Measurements from ENCODE around the gene PSME3.
A peak's percentile ranks its signal among the peaks of the same experiment; 100 is the strongest.

PSME3 gene, protein sequence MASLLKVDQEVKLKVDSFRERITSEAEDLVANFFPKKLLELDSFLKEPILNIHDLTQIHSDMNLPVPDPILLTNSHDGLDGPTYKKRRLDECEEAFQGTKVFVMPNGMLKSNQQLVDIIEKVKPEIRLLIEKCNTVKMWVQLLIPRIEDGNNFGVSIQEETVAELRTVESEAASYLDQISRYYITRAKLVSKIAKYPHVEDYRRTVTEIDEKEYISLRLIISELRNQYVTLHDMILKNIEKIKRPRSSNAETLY

DNA sequence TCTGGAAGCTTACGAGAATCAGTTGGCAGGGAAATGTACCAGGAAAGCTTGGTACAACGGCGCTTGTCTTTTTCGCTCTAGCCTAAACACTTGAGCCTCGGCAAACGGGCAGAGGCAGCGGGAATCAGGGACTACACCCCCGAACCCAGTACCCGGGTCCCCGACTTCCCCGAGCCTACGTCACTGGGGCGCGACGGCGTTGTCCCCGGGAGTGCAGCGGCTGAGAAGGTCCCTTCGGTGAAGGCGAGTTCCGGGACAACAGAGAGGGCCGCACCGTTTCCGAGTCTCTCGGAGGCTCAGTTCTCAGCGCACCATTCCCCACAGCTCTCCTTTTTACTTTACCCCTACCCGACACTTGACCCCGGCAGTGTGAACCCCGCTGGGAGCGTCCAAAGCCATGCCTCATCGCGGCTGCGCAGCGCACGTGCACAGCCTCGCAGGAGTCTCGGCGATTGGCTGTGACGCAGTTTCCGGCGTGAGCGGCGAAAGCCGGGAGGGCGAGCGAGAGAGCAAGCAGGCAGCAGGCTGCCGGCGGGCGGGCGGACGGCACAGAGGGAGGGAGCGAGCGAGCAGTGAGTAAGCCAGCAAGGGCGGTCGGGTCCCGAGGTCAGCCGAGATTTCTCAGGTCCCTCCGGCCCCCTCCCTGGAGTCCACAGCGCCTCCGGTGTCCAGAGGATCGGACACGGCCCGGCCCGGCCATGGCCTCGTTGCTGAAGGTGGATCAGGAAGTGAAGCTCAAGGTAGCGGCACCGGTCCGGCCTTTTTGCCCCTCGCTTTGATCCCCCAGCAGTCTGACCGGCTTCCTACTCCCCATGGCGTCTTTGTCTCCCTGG, at the start of gene PSME3:
TSS of gene PSME3 (plus strand) at position 464 of the 833 bp plus-strand sequence. CDS start at position 699, 235 bp downstream.
- DNase-seq (ENCODE audit: low spot score): peak; percentile 71
- FAIRE-seq: no peak

DNA sequence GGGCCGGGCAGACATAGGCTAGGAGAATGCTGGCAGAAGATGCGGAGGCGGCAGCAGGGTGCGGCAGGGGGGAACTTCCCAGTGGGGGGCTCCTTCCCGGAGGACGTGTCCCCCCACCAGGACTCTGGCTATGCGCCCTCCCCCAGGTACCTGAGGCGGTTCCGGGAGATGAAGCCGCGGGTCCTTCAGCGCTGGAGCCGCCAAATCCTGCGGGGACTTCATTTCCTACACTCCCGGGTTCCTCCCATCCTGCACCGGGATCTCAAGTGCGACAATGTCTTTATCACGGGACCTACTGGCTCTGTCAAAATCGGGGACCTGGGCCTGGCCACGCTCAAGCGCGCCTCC, 49.4 kb upstream of the PSME3 start:
- DNase-seq (ENCODE audit: low spot score): no peak
- FAIRE-seq: no peak

DNA sequence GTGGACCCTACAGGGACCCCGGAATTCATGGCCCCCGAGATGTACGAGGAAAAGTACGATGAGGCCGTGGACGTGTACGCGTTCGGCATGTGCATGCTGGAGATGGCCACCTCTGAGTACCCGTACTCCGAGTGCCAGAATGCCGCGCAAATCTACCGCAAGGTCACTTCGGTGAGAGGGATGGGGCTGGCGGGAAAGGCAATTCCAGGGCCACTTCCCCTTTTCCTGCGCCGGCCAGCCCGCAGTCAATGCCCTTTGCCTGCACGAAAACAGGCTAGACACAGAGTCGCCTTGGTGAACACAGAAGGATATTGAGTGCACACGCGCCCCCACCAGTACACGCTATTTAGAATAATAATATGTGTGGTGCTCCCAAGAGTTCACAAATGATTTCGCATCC, 48.8 kb upstream of the PSME3 start:
- FAIRE-seq (no peak), DNase-seq (ENCODE audit: low spot score) (no peak)

DNA sequence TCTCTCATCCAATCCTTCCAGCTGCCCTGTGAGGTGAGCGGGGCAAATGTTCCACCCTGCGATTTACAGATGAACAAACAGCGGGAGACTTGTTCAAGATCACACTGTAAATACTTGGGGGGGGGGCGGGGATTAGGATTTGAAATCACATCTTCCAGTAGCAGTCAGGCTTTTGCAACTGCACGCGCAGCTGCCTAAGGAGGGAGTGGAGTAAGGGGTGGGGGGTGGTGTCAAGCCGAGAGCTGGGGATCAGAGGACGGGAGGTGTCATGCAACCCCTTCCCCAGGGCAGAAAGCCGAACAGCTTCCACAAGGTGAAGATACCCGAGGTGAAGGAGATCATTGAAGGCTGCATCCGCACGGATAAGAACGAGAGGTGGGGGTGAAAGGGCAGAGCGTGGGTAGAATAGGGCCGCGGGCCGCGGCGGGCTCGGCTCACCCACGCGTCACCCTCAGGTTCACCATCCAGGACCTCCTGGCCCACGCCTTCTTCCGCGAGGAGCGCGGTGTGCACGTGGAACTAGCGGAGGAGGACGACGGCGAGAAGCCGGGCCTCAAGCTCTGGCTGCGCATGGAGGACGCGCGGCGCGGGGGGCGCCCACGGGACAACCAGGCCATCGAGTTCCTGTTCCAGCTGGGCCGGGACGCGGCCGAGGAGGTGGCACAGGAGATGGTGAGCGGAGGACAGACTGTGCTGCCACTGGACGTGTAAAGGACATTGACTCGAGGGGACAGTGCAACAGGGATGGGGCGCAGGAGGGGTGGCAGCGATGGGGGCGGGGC, 48.2 kb upstream of the PSME3 start:
- DNase-seq (ENCODE audit: low spot score): no peak
- FAIRE-seq: no peak

DNA sequence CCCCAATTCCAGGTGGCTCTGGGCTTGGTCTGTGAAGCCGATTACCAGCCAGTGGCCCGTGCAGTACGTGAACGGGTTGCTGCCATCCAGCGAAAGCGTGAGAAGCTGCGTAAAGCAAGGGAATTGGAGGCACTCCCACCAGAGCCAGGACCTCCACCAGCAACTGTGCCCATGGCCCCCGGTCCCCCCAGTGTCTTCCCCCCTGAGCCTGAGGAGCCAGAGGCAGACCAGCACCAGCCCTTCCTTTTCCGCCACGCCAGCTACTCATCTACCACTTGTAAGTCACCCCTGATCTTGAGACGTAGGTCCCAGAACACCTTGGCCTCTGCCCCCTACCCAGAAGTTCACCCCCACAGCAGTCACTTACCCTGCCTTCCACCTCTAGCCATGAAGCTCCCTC, 45.9 kb upstream of the PSME3 start:
- no peak for FAIRE-seq

DNA sequence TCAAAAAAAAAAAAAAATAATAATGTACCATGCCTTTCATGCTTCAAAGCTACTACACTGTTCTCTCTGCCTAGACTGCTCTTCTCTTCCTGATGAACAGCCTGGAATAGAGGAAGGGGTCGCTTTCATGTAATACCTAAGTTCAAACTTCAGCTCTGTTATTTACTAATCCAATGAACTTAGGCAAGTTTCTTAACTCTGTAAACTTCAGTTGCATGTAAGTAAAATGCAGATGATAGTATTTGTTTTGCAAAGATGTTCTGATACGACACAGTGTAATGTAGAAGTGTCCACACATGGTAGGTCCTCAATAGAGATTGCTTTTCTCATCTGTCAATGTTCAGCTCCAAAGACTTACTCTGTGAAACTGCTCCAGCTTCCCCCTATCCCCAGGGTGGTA, 41.2 kb upstream of the PSME3 start:
- FAIRE-seq: no peak
- DNase-seq (ENCODE audit: low spot score): no peak

More for the DNA sequence above, 45.9 kb upstream of the PSME3 start:
- DNase-seq (ENCODE audit: low spot score): no peak

DNA sequence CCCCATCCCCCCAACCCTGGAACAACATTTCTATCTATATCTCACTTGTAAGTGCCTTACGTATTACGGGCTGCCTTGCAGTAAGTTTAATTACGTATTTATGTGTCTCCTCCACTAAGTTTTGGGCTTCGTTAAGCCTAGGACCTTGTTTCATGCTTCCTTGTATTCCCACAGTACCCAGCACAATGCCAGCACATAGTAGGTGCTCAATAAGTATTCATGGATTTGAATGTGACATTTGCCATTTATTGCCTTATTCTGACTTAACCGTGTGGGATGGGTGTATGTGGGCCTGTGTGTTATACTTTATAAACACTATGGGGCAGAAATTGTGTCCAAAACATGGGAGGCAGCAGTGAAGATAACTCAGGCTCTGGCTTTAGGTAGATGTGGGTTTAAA, 40.7 kb upstream of the PSME3 start:
- FAIRE-seq (no peak), DNase-seq (ENCODE audit: low spot score) (no peak)

DNA sequence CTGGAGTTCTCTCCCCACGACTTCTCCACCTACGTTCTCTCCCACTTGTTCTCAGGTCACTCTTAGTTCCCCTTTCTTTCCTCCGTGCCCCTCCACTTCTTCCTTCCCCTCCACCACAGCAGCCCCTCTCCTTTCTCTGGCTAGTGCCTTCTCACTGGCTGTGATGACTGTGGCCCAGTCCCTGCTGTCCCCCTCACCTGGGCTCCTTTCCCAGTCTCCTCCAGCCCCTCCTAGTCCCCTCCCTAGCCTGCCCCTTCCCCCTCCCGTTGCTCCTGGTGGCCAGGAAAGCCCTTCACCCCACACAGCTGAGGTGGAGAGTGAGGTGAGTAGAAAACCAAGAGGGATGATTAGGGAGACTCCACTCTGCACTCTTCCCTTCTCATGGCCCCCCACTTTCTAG, 38.1 kb upstream of the PSME3 start:
- DNase-seq (ENCODE audit: low spot score): no peak
- FAIRE-seq: no peak

DNA sequence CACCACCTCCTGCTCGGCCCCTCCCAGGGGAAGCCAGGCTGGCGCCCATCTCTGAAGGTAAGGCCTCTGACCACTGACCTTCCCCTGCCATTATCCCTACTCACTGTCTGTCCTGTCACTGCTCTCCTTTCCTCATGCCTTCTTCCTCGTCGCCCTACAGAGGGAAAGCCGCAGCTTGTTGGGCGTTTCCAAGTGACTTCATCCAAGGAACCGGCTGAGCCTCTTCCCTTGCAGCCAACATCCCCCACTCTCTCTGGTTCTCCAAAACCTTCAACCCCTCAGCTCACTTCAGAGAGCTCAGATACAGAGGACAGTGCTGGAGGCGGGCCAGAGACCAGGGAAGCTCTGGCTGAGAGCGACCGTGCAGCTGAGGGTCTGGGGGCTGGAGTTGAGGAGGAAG, 37.7 kb upstream of the PSME3 start:
- no peak for DNase-seq (ENCODE audit: low spot score)
- FAIRE-seq: no peak

DNA sequence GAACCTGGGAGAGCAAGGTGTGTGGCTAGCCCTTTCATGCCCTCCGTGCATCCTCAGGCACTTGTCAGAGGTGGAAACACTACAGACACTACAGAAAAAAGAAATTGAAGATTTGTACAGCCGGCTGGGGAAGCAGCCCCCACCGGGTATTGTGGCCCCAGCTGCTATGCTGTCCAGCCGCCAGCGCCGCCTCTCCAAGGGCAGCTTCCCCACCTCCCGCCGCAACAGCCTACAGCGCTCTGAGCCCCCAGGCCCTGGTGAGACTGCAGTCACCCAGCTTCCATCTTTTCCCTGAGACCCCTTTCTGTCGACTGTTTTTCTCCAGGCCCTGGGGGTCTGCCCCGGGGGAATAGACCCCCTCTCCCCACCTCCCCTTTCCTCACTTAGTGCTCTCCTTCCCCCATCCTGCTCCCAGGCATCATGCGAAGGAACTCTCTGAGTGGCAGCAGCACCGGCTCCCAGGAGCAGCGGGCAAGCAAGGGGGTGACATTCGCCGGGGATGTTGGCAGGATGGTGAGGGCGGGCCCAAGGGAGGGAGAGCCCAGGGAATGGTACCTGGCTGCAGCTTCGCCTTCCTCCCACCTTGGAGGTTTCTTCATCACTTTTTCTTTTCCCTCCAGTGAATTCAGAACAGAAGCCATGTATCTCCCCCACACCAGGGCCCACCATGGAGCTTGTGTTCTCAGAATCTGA, 37.0 kb upstream of the PSME3 start:
- DNase-seq (ENCODE audit: low spot score) (no peak), FAIRE-seq (no peak)

DNA sequence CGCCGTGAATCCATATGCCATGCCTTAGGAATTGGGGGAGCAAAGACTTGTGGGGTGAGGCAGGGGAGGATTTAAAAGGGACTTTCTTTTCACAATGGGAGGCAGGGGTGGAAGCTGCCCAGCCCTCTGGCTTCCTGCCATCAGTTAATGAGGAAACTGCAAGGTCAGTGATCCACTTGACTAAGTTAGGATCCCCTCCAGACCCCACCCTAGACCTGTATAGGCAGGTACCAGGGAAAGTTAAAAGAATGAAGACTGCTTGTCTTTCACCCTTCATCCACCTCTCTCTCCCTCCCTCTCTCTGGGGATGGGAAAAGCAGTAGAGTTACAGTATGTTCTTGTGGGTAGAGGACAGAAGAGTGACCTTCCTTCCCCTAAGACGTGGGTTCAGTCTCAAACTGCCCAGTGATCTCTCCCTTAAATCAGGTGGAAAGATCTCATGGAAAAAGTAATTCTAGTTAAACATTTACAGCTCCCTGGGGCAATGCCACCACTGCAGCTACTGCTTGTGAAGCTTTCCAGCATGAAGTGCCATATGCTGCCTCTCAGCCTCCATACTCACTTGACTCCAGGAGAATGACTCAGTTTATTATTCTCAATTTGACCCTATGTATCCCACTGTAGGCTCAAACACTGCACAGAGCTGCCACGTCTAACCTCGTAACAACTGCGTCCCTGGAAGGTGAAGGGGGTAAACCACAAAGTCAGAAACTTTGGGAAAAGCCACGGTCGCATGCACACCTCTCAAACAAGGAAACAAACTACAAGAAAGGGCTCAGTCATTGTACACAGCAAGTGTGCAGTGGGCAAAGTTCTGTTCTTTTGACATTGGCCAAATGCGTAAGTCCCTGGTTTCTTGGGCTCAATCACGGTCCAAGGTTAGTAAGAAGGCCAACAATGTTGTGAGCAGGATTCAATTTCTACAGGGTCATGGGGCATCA, 35.9 kb upstream of the PSME3 start:
- DNase-seq (ENCODE audit: low spot score): peak; percentile 66
- peak; percentile 81 for FAIRE-seq

DNA sequence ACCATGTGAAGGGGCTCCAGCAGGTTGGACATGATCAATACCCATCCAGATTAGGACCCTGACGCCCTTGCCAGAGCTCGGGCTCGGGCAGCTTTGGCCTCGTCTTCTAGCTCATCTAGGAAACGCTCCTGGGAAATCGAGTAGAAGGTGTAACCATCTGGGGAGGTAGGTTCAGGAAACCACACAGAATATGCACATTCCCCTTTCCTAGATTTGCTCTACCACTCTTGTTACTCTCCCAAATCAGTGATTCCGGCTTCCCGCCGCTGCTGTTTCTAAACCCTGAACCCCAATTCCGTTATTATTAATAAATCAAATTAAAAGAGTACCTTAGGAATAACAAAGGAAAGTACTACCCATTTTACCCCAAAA, 35.2 kb upstream of the PSME3 start:
- FAIRE-seq: no peak
- DNase-seq (ENCODE audit: low spot score): no peak

DNA sequence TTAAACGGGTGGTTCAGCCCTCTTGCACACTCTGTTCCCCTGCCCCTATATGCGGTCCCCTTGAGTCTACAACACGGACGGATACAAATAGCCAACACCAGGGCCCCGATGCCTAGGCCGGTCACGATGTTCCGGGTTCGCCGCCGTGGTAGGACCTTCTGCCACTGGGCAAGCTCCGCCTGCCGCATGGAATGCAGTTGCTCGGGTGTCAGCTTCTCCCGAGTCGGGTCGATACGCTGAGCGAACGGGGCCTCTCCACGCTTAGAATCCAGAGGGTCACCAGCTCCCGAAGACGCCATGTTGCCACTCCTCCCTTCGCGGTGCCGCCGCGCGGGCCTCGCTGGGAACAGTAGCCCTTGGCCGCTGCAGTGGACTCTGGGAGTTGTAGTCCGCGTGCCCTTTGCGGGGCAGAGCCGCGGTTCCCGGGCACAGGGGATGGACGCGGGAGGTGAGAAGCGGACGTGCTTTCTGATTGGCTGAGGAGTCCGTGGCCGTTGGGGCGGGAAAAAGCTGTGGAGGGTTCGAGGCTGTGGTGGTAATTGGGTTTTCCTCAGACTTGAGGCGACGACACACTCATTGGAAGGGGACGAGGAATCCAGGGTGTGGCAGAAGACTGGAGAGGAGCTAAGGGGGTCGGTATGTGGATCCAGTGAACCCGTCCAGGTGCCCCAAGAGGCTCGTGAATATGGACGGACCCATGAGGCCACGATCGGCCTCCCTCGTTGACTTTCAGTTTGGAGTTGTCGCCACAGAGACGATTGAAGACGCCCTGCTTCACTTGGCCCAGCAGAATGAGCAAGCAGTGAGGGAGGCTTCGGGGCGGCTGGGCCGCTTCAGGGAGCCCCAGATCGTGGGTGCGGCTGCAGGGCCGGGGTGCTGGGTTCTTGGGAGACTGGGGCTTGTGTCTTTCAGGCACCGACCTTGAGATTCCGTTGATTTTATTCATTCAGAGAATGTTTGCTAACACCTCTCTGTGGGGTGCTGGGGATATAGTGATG, 34.5 kb upstream of the PSME3 start, which contains the start of the genes CNTD1 and COA3:
TSS of gene CNTD1 (plus strand) at position 479 of the 998 bp plus-strand sequence. CDS start at position 686, 207 bp downstream.
TSS of gene COA3 (minus strand) at position 322 of the 998 bp plus-strand sequence. CDS start at position 299, 23 bp downstream.
- FAIRE-seq: no peak
- peak; percentile 72 for DNase-seq (ENCODE audit: low spot score)

DNA sequence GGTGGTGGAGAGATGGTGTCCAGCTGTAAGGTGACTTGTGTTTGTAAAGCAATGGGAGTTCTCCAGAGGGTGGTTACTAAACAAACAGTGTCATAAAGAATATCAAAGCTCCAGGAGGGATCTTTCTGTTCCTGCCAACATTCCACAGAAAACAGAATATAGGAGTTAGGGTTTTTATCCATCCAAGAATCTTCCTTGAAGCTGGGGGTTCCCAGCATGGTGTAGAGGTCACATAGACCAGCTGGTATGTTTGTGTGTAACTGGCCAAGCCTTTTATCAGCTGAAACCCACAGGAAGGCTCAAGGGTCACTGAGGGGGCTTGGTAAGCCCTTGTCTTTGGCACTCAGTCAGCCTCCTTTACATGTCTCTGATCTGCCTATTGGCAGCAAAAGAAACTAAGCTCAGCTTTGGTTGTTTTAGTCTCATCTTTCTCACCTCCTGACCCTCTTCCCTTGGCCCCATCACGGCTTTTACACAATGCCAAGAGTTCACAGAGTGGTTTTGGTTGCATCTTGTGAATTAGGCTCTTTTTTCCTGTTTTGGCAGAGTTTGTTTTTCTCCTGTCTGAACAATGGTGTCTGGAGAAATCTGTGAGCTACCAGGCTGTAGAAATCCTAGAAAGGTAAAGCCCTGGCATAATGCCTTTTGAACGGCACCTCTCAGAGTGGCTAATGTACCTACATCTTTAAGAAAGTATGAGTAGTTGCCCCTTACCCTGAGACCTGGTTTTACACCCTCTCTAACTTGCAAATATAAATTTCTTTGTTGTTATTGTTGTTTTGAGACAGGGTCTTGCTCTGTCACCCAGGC, 29.9 kb upstream of the PSME3 start:
- DNase-seq (ENCODE audit: low spot score) (no peak), FAIRE-seq (no peak)

DNA sequence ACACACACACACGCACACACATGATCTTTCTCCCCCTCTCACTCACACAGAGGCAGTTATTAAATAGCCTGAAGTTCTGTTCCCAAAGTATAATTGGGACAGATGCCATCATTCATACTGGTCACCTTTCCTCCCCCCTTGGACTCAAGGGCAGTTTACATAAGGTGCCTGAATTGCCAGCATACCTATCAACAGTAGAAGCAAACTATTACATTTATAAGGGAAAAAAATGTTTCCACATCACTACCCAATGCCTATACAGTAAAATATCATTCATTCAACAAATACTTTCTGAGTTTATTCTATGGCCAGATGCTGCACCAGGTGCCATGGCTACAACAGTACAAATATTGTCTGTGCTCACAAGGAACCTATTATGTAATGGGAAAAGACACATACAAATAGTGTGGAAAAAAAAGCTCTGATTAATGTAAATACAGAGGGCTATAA, 28.3 kb upstream of the PSME3 start:
- FAIRE-seq (no peak), DNase-seq (ENCODE audit: low spot score) (no peak)

DNA sequence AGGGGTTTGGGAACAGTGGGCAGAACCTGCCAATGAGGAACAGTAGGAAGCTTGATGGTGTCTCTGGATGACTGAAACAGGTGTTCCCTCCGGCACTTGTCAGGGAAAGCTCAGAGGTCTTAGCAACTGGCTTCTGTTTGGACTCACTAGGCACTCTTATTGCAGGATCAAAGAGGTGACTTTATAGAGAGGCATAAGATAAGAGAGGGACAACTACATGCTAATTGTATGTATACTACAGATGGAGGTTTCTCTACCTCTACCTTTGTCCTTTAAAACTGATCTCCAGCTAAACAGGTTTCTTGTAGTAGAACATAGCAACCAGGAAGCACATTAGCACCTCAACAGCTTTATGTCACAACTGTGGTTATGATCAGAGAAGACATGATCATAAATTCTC, 26.9 kb upstream of the PSME3 start:
- DNase-seq (ENCODE audit: low spot score): no peak
- FAIRE-seq: no peak

DNA sequence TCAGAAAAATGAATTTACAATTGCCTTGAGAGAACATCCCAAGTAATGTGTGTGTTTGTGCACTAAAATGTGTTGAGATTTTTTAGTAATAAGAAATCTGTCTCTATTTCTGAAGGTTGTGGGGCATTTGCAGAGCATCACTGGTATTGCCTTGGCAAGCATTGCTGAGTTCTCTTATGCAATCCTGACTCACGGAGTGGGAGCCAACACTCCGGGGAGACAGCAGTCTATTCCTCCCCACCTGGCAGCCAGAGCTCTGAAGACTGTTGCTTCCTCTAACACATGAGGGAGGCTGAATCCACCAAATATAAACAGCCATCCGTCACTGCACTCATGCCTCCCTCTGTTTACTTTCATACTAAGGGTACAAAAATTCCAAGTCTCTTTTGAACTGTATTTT, 23.9 kb upstream of the PSME3 start:
- DNase-seq (ENCODE audit: low spot score): no peak

More for the DNA sequence above, 23.9 kb upstream of the PSME3 start:
- FAIRE-seq: no peak
